ENCODE results near the gene STS.
"Not testable (repeated sequence)": the region's sequence is repeated elsewhere in the genome, so short reads cannot be mapped to it uniquely, and the experiment has no call there.

Gene STS

GRCh38 chrX:7139202-7140081, 8.1 kb upstream of the STS start:
- DNase-seq: no peak

- DNase-seq: no peak
Observed at GRCh38 chrX:7143076-7143475, 4.4 kb upstream of the STS start.

- DNase-seq: no peak
Observed at GRCh38 chrX:7143941-7144525, 3.5 kb upstream of the STS start.

- DNase-seq: no peak
Observed at GRCh38 chrX:7145454-7145853, 2.1 kb upstream of the STS start.

- no peak for DNase-seq
Observed at GRCh38 chrX:7146020-7146702, 1.4 kb upstream of the STS start.

- peak; percentile 41 for DNase-seq
Observed at GRCh38 chrX:7146703-7147412, 654 bp upstream of the STS start.

- DNase-seq: peak; percentile 93
Observed at GRCh38 chrX:7147978-7148854, 704 bp downstream of the STS start, which contains the start of gene PUDP. Gene PUDP, minus strand, starts transcription at chrX:7148153. Its CDS starts 40 bp downstream, at chrX:7148113.

- peak; percentile 30 for DNase-seq
Observed at GRCh38 chrX:7149411-7149810, 1.9 kb downstream of the STS start.

- DNase-seq: no peak
Observed at GRCh38 chrX:7153231-7153630, 5.7 kb downstream of the STS start.

GRCh38 chrX:7154041-7154597, 6.6 kb downstream of the STS start:
- DNase-seq: no peak

- no peak for DNase-seq
Observed at GRCh38 chrX:7155163-7155562, 7.7 kb downstream of the STS start.

- DNase-seq: no peak
Observed at GRCh38 chrX:7156879-7157278, 9.4 kb downstream of the STS start.

GRCh38 chrX:7158468-7158990, 11.0 kb downstream of the STS start:
- DNase-seq: no peak

GRCh38 chrX:7159149-7159861, 11.8 kb downstream of the STS start:
- no peak for DNase-seq

- DNase-seq: no peak
Observed at GRCh38 chrX:7163146-7163677, 15.7 kb downstream of the STS start.

GRCh38 chrX:7164174-7164573, 16.7 kb downstream of the STS start:
- no peak for DNase-seq

- DNase-seq: no peak
Observed at GRCh38 chrX:7168371-7168770, 20.9 kb downstream of the STS start.

GRCh38 chrX:7169627-7170026, 22.1 kb downstream of the STS start:
- no peak for DNase-seq

- peak; percentile 53 for DNase-seq
Observed at GRCh38 chrX:7170898-7171297, 23.4 kb downstream of the STS start.

- not testable (repeated sequence) for DNase-seq
Observed at GRCh38 chrX:7178859-7179258, 31.3 kb downstream of the STS start.

GRCh38 chrX:7179446-7179845, 31.9 kb downstream of the STS start:
- peak; percentile 16 for DNase-seq
